Urinary bladder (tissue), 4 donors: ENCODE data around the gene DNAJC11. TPM values are rescaled to one million over a fixed set of nuclear protein-coding genes. Genes with fewer than 3 reads are reported as not detected.
"Not testable (repeated sequence)": the region's sequence is repeated elsewhere in the genome, so short reads cannot be mapped to it uniquely, and the experiment has no call there.

Experiments
- DNase-seq: peaks from one replicate; pipeline ENCODE4 v3.0.0-alpha.2; 2015; ENCODE audit errors: extremely low spot score
- H3K27ac ChIP-seq: one replicate; pipeline ENCODE4 v1.5.1; 2013; ENCODE audit warnings: low read depth, mild to moderate bottlenecking, moderate library complexity
- H3K36me3 ChIP-seq: one replicate; pipeline ENCODE4 v1.6.1; 2013; ENCODE audit warnings: mild to moderate bottlenecking, moderate library complexity; ENCODE audit not compliant: insufficient read depth
- H3K4me1 ChIP-seq: one replicate; pipeline ENCODE4 v1.6.1; 2013; ENCODE audit warnings: mild to moderate bottlenecking, moderate library complexity; ENCODE audit not compliant: insufficient read depth
- H3K4me3 ChIP-seq: one replicate; pipeline ENCODE4 v1.5.1; 2013; ENCODE audit warnings: low read depth, low read length
- WGBS: extraction: QIAGEN DNeasy Blood & Tissue Kit; methylation state at CpG from one replicate; pipeline ENCODE4 v1.1.7; 2013; 5-methylcytosine and 5-hydroxymethylcytosine counted together
- polyA plus RNA-seq: library from polyadenylated mRNA; stranded (reverse); fragments of 200-250 nt; gene quantifications from one replicate; pipeline ENCODE4 v1.2.3, GENCODE V29; 2013
- total RNA-seq: library from RNA; depleted of rRNA; stranded (reverse); fragments of >200 nt; gene quantifications from one replicate; pipeline ENCODE4 v1.2.3, GENCODE V29; 2014
- donor health status: healthy with polysubstance abuse.
- donor health status: healthy.

The DNAJC11 gene
- total and polyA plus RNA-seq, 2 donors = 28.3 to 29.0 TPM

GRCh38 chr1:6653436-6654290, 48.0 kb downstream of the DNAJC11 start:
- 92% methylated on average over 23 of the region's 23 CpGs for WGBS
- no peak overlapping the region for H3K4me3 ChIP-seq
- no peaks in the 10 kb centered on the region for H3K4me1 ChIP-seq
- H3K36me3 ChIP-seq = peaks cover 3% of the 10 kb centered on the region
- no peak overlapping the region for H3K27ac ChIP-seq
- no peak for DNase-seq

GRCh38 chr1:6652986-6653385, 48.6 kb downstream of the DNAJC11 start:
- Histone ChIP-seq H3K36me3 (peaks cover 3% of the 10 kb centered on the region), H3K27ac (no peak overlapping the region)

GRCh38 chr1:6651909-6652308, 49.7 kb downstream of the DNAJC11 start:
- no peak for DNase-seq
- H3K27ac ChIP-seq = no peak overlapping the region
- H3K4me3 ChIP-seq = no peak overlapping the region
- peaks cover 3% of the 10 kb centered on the region for H3K36me3 ChIP-seq
- 79% methylated on average over 17 of the region's 17 CpGs for WGBS
- H3K4me1 ChIP-seq = no peaks in the 10 kb centered on the region

More at GRCh38 chr1:6652986-6653385, 48.6 kb downstream of the DNAJC11 start:
- Histone ChIP-seq H3K4me3 (no peak overlapping the region), H3K4me1 (no peaks in the 10 kb centered on the region)
- WGBS = 72% methylated on average over 6 of the region's 6 CpGs
- no peak for DNase-seq

GRCh38 chr1:6648556-6648955, 53.1 kb downstream of the DNAJC11 start:
- no peak for DNase-seq
- 90% methylated on average over 6 of the region's 6 CpGs for WGBS
- Histone ChIP-seq H3K4me1 (no peaks in the 10 kb centered on the region), H3K27ac (no peak overlapping the region), H3K36me3 (peaks cover 3% of the 10 kb centered on the region), H3K4me3 (no peak overlapping the region)

GRCh38 chr1:6646499-6647148, 55.0 kb downstream of the DNAJC11 start:
- no peak overlapping the region for H3K4me3 ChIP-seq
- no peak overlapping the region for H3K27ac ChIP-seq
- no peaks in the 10 kb centered on the region for H3K4me1 ChIP-seq
- peaks cover 3% of the 10 kb centered on the region for H3K36me3 ChIP-seq
- WGBS = 58% methylated on average over 10 of the region's 10 CpGs
- DNase-seq = no peak

GRCh38 chr1:6645018-6645417, 56.6 kb downstream of the DNAJC11 start:
- no peak overlapping the region for H3K27ac ChIP-seq
- no peaks in the 10 kb centered on the region for H3K4me1 ChIP-seq
- DNase-seq = no peak
- no peaks in the 10 kb centered on the region for H3K36me3 ChIP-seq
- WGBS = 91% methylated on average over 7 of the region's 7 CpGs
- no peak overlapping the region for H3K4me3 ChIP-seq

- 88% methylated on average over 3 of the region's 3 CpGs for whole genome bisulfite sequencing
- H3K4me3 ChIP-seq, H3K4me1 ChIP-seq, H3K27ac ChIP-seq, H3K36me3 ChIP-seq, DNase-seq: not testable (repeated sequence)
These were observed 60.7 kb downstream of the DNAJC11 start for GRCh38 chr1:6640867-6641266.

GRCh38 chr1:6638226-6638625, 63.4 kb downstream of the DNAJC11 start:
- H3K4me1 ChIP-seq = no peaks in the 10 kb centered on the region
- WGBS = 49% methylated on average over 18 of the region's 18 CpGs
- H3K27ac ChIP-seq = no peak overlapping the region
- no peak for DNase-seq
- H3K36me3 ChIP-seq = peaks cover 4% of the 10 kb centered on the region
- no peak overlapping the region for H3K4me3 ChIP-seq

GRCh38 chr1:6637770-6638169, 63.8 kb downstream of the DNAJC11 start:
- no peak overlapping the region for H3K4me3 ChIP-seq
- 85% methylated on average over 9 of the region's 9 CpGs for WGBS
- H3K36me3 ChIP-seq = peaks cover 4% of the 10 kb centered on the region
- H3K4me1 ChIP-seq = no peaks in the 10 kb centered on the region
- H3K27ac ChIP-seq = no peak overlapping the region
- DNase-seq = no peak

- H3K36me3 ChIP-seq, H3K4me1 ChIP-seq, DNase-seq, H3K4me3 ChIP-seq, H3K27ac ChIP-seq: not testable (repeated sequence)
- 94% methylated on average over 6 of the region's 6 CpGs for WGBS
These were observed 64.8 kb downstream of the DNAJC11 start for GRCh38 chr1:6636778-6637177.

GRCh38 chr1:6635910-6636760, 65.5 kb downstream of the DNAJC11 start:
- H3K36me3 ChIP-seq = peaks cover 4% of the 10 kb centered on the region
- H3K4me3 ChIP-seq = no peak overlapping the region
- H3K4me1 ChIP-seq = no peaks in the 10 kb centered on the region
- WGBS = 77% methylated on average over 16 of the region's 16 CpGs
- no peak overlapping the region for H3K27ac ChIP-seq
- no peak for DNase-seq

GRCh38 chr1:6635161-6635909, 66.3 kb downstream of the DNAJC11 start:
- no peak for DNase-seq
- H3K36me3 ChIP-seq = peaks cover 4% of the 10 kb centered on the region
- WGBS = 87% methylated on average over 20 of the region's 20 CpGs
- H3K4me3 ChIP-seq = no peak overlapping the region
- no peaks in the 10 kb centered on the region for H3K4me1 ChIP-seq
- H3K27ac ChIP-seq = no peak overlapping the region
